Measurements from ENCODE around the gene ZNF579. TPM values are rescaled to one million over a fixed set of nuclear protein-coding genes. Genes with fewer than 3 reads are reported as not detected.

ZNF579 gene
- polyA plus RNA-seq, 1 donor from 2014 or later, result 7.4 TPM

DNA sequence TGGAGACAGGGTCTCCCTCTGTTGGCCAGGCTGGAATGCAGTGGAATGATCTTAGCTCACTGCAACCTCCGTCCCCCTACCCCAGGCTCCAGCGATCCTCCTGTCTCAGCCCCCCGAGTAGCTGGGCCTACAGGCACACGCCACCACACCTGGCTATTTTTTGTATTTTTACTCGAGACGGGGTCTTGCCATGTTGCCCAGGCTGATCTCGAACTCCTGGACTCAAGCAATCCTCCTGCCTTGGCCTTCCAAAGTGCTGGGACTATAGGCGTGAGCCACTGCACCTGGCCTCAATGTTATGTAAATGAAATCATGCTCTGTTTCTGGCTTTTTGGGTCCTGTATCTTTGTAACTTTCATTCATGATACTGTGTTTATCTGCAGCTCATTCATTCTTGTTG lies 8.1 kb upstream of the ZNF579 start:
- Histone ChIP-seq H3K4me2 (ENCODE audit: low read length) (no peak overlapping the region), H3K9me2 (ENCODE audit: insufficient read depth, low read length) (no peaks in the 10 kb centered on the region), H3K36me3 (ENCODE audit: insufficient read depth, low read length) (peaks cover 6% of the 10 kb centered on the region), H3K9me3 (ENCODE audit: low read length) (no peaks in the 10 kb centered on the region), H3K4me3 (ENCODE audit: low read length) (no peak overlapping the region), H3K27me3 (ENCODE audit: insufficient read depth, low read depth, low read length) (no peaks in the 10 kb centered on the region), H3K27ac (ENCODE audit: low read length) (no peak overlapping the region), H3K79me2 (replicated peaks; ENCODE audit: insufficient read depth, low read length) (no peaks in the 10 kb centered on the region), H3F3A (ENCODE audit: insufficient read depth, low read length, poor library complexity, severe bottlenecking) (no peaks in the 10 kb centered on the region), H2AFZ (ENCODE audit: low read depth, low read length) (no peak overlapping the region), H3K9ac (ENCODE audit: low read length) (no peak overlapping the region), H4K20me1 (ENCODE audit: insufficient read depth) (no peaks in the 10 kb centered on the region)
- no peak for TF ChIP-seq TAF1 (IDR thresholded peaks at IDR 0.05; ENCODE audit: low read depth)
- TF ChIP-seq EZH2 (IDR thresholded peaks at IDR 0.05; ENCODE audit: borderline replicate concordance, insufficient read depth, low read length, poor library complexity, severe bottlenecking), result no peak
- TF ChIP-seq SMC3 (conservative IDR thresholded peaks at IDR 0.05; ENCODE audit: poor library complexity), result no peak
- no peak for TF ChIP-seq POLR2AphosphoS5 (IDR thresholded peaks at IDR 0.05)
- TF ChIP-seq, protein P1, sequence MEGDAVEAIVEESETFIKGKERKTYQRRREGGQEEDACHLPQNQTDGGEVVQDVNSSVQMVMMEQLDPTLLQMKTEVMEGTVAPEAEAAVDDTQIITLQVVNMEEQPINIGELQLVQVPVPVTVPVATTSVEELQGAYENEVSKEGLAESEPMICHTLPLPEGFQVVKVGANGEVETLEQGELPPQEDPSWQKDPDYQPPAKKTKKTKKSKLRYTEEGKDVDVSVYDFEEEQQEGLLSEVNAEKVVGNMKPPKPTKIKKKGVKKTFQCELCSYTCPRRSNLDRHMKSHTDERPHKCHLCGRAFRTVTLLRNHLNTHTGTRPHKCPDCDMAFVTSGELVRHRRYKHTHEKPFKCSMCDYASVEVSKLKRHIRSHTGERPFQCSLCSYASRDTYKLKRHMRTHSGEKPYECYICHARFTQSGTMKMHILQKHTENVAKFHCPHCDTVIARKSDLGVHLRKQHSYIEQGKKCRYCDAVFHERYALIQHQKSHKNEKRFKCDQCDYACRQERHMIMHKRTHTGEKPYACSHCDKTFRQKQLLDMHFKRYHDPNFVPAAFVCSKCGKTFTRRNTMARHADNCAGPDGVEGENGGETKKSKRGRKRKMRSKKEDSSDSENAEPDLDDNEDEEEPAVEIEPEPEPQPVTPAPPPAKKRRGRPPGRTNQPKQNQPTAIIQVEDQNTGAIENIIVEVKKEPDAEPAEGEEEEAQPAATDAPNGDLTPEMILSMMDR (IDR thresholded peaks at IDR 0.05; ENCODE audit: poor library complexity, severe bottlenecking), result no peak
- TF ChIP-seq, protein P2, sequence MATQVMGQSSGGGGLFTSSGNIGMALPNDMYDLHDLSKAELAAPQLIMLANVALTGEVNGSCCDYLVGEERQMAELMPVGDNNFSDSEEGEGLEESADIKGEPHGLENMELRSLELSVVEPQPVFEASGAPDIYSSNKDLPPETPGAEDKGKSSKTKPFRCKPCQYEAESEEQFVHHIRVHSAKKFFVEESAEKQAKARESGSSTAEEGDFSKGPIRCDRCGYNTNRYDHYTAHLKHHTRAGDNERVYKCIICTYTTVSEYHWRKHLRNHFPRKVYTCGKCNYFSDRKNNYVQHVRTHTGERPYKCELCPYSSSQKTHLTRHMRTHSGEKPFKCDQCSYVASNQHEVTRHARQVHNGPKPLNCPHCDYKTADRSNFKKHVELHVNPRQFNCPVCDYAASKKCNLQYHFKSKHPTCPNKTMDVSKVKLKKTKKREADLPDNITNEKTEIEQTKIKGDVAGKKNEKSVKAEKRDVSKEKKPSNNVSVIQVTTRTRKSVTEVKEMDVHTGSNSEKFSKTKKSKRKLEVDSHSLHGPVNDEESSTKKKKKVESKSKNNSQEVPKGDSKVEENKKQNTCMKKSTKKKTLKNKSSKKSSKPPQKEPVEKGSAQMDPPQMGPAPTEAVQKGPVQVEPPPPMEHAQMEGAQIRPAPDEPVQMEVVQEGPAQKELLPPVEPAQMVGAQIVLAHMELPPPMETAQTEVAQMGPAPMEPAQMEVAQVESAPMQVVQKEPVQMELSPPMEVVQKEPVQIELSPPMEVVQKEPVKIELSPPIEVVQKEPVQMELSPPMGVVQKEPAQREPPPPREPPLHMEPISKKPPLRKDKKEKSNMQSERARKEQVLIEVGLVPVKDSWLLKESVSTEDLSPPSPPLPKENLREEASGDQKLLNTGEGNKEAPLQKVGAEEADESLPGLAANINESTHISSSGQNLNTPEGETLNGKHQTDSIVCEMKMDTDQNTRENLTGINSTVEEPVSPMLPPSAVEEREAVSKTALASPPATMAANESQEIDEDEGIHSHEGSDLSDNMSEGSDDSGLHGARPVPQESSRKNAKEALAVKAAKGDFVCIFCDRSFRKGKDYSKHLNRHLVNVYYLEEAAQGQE (IDR thresholded peaks at IDR 0.05; ENCODE audit: borderline replicate concordance), result no peak
- no peak for TF ChIP-seq RAD21 (conservative IDR thresholded peaks at IDR 0.05)
- TF ChIP-seq EP300 (conservative IDR thresholded peaks at IDR 0.05; ENCODE audit: poor library complexity, severe bottlenecking), result no peak
- no peak for TF ChIP-seq MXI1 (conservative IDR thresholded peaks at IDR 0.05; ENCODE audit: poor library complexity, severe bottlenecking)

DNA sequence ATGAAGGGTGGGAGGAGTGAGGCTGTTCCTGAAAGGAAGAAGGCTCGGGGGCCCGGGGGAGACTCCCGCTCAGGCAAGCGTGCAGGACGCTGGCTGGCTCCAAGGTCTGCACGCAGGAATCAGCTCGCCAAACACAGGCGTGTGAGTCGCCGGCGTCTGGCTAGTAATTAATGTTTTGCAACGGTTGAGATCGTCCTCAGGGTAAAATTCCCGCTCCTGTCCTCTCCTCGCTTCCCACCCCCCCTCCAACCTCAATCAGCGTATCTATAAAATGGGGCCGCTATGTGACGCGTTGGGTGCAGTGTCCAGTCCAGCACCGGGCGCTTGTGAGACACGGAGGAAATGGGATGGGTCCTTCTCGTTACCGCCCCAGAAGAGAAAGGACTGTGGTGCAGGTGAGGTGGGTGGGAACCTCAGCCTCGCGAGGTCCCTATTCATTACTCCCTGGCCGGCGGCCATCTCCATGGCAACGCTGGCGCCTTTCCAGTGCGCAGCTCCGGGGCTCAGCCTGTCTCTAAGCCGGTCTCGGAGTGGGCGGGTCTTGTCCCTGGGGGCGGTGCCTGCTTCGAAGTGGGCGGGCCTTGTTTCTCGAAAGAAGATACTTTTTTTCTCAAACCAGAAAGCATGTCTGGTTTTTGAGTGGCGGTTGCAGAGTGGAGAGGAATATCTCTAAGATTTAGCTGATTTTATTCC lies 6.5 kb upstream of the ZNF579 start:
- peak overlapping the region; percentile 42 for H3K4me2 ChIP-seq (ENCODE audit: low read length)
- peak overlapping the region; percentile 68 for H3K4me3 ChIP-seq (ENCODE audit: low read length)
- H3F3A ChIP-seq (ENCODE audit: insufficient read depth, low read length, poor library complexity, severe bottlenecking), result no peaks in the 10 kb centered on the region
- H4K20me1 ChIP-seq (ENCODE audit: insufficient read depth), result no peaks in the 10 kb centered on the region
- peak overlapping the region; percentile 75 for H2AFZ ChIP-seq (ENCODE audit: low read depth, low read length)
- no peaks in the 10 kb centered on the region for H3K9me3 ChIP-seq (ENCODE audit: low read length)
- H3K27me3 ChIP-seq (ENCODE audit: insufficient read depth, low read depth, low read length), result no peaks in the 10 kb centered on the region
- peak; percentile 51 for TF ChIP-seq EP300 (conservative IDR thresholded peaks at IDR 0.05; ENCODE audit: poor library complexity, severe bottlenecking)
- TF ChIP-seq POLR2AphosphoS5 (IDR thresholded peaks at IDR 0.05), result peak; percentile 87
- TF ChIP-seq, protein P2 (IDR thresholded peaks at IDR 0.05; ENCODE audit: borderline replicate concordance), result no peak
- TF ChIP-seq TAF1 (IDR thresholded peaks at IDR 0.05; ENCODE audit: low read depth), result peak; percentile 52
- TF ChIP-seq, protein P1 (IDR thresholded peaks at IDR 0.05; ENCODE audit: poor library complexity, severe bottlenecking), result no peak
- TF ChIP-seq RAD21 (conservative IDR thresholded peaks at IDR 0.05), result no peak
- TF ChIP-seq SMC3 (conservative IDR thresholded peaks at IDR 0.05; ENCODE audit: poor library complexity), result peak; percentile 48
- peak; percentile 69 for TF ChIP-seq MXI1 (conservative IDR thresholded peaks at IDR 0.05; ENCODE audit: poor library complexity, severe bottlenecking)
- no peaks in the 10 kb centered on the region for H3K79me2 ChIP-seq (replicated peaks; ENCODE audit: insufficient read depth, low read length)
- H3K9ac ChIP-seq (ENCODE audit: low read length), result peak overlapping the region; percentile 64
- H3K9me2 ChIP-seq (ENCODE audit: insufficient read depth, low read length), result no peaks in the 10 kb centered on the region
- H3K36me3 ChIP-seq (ENCODE audit: insufficient read depth, low read length), result peaks cover 2% of the 10 kb centered on the region
- peak overlapping the region; percentile 76 for H3K27ac ChIP-seq (ENCODE audit: low read length)

Data from neural cell (in vitro differentiated cells).